NB4 (cell line): ENCODE data around the gene ZFAND3.

ENCODE experiments used
- DNase-seq: peaks from one replicate; pipeline ENCODE4 v3.0.0; 2010; ENCODE audit warnings: low read depth
- H3K4me3 ChIP-seq: one replicate; pipeline ENCODE4 v1.5.1; 2011; ENCODE audit warnings: mild to moderate bottlenecking, low read depth, low read length, moderate library complexity
- MYC ChIP-seq: IDR thresholded peaks from 2 replicates; pipeline ENCODE4 v1.6.1; 2011; ENCODE audit warnings: low read depth, low read length
- POLR2A ChIP-seq: IDR thresholded peaks from 2 replicates; pipeline ENCODE4 v1.6.1; 2011; ENCODE audit warnings: mild to moderate bottlenecking; ENCODE audit not compliant: insufficient read length; ENCODE audit errors: extremely low read depth
- TF ChIP-seq, protein P1 (sequence below): IDR thresholded peaks from one replicate; pipeline ENCODE4 v1.5.1; 2012; ENCODE audit warnings: low read depth, low read length
- TF ChIP-seq, protein P2 (sequence below): IDR thresholded peaks from 2 replicates; pipeline ENCODE4 v1.6.1; 2011; ENCODE audit warnings: low read depth, low read length

Gene ZFAND3

DNA sequence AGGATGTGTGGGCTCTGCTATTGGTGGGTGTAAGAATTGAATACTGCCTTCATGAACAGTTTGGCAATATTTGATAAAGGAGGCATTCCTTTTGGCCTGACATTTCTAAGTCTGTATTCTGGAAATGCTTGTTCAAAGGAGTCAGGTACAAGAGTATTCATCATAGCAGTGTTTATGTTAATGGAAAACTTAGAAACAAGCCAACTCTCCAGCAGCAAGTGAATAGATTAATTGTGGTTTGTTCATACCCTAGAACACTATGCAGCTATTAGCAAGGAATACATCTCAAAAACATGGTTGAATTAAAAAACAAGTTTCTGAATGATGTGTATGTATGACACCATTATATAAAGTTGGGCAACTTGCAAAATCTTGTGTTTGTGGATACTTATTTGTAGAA is 195.8 kb downstream of the ZFAND3 start:
- TF ChIP-seq MYC (no peak), POLR2A (no peak)
- TF ChIP-seq, protein P1, sequence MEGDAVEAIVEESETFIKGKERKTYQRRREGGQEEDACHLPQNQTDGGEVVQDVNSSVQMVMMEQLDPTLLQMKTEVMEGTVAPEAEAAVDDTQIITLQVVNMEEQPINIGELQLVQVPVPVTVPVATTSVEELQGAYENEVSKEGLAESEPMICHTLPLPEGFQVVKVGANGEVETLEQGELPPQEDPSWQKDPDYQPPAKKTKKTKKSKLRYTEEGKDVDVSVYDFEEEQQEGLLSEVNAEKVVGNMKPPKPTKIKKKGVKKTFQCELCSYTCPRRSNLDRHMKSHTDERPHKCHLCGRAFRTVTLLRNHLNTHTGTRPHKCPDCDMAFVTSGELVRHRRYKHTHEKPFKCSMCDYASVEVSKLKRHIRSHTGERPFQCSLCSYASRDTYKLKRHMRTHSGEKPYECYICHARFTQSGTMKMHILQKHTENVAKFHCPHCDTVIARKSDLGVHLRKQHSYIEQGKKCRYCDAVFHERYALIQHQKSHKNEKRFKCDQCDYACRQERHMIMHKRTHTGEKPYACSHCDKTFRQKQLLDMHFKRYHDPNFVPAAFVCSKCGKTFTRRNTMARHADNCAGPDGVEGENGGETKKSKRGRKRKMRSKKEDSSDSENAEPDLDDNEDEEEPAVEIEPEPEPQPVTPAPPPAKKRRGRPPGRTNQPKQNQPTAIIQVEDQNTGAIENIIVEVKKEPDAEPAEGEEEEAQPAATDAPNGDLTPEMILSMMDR: no peak
- TF ChIP-seq, protein P2, sequence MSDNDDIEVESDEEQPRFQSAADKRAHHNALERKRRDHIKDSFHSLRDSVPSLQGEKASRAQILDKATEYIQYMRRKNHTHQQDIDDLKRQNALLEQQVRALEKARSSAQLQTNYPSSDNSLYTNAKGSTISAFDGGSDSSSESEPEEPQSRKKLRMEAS: no peak

DNA sequence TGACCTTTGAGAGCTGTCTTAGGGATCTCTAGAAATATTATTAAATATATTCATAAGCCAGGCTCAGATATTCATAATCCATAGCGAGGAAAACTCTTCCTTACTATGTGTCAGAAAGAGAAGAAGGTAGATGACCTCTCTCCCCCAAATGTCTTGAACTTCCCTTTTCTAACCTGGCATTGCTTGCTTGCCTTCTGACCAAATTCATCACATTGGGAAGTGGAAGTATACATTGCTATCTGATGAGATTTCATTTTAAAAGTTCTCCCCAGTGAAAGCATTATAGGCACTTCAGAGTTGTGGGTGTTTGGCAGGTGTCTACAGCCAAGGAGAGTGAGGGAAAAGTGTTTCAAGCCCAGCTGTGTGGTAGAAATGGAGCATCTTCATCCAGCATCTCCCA is 197.3 kb downstream of the ZFAND3 start:
- TF ChIP-seq, protein P1: no peak
- no peak for TF ChIP-seq POLR2A
- TF ChIP-seq, protein P2: no peak
- TF ChIP-seq MYC: no peak
- peak; percentile 31 for DNase-seq
- H3K4me3 ChIP-seq: no peak overlapping the region

More for the DNA sequence above, 195.8 kb downstream of the ZFAND3 start:
- H3K4me3 ChIP-seq: no peak overlapping the region
- no peak for DNase-seq

DNA sequence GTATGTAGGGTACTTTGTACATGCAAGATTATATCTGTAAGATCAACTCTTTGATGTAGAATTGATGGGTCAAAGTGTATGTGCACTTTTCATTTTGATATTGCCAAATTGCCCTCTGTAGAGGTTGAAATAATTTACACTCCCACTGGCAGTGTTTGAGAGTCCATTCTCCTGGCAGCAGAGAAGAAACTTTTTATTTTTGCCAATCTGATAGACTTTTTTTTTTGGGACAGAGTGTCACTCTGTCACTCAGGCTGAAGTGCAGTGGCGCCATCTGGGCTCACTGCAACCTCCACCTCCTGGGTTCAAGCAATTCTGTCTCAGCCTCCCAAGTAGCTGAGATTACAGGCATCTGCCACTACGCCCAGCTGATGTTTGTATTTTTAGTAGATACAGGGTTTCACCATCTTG is 199.2 kb downstream of the ZFAND3 start:
- DNase-seq: no peak
- TF ChIP-seq, protein P1: no peak
- TF ChIP-seq, protein P2: no peak
- TF ChIP-seq POLR2A (no peak), MYC (no peak)
- no peak overlapping the region for H3K4me3 ChIP-seq

DNA sequence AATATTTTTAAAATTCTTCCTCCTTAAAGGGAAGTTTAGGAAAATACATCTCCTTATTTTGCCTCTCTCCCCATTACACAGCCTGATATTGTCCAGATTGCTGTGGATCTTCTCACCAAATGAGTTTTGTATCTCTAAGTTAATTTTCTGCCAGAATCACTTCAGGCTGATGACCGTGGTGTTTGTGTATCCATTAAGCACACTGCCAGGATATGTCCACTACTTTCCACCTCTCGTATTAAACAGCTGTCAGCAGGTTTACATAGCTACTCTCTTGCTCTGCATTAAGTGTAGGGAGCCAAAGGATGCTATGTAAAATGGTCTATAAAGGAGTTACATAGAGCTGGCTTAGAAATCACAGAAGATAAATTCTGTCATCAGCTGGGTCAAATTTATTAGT is 201.1 kb downstream of the ZFAND3 start:
- no peak for DNase-seq
- no peak for TF ChIP-seq MYC
- TF ChIP-seq, protein P1: no peak
- TF ChIP-seq, protein P2: no peak
- TF ChIP-seq POLR2A: no peak
- H3K4me3 ChIP-seq: no peak overlapping the region

DNA sequence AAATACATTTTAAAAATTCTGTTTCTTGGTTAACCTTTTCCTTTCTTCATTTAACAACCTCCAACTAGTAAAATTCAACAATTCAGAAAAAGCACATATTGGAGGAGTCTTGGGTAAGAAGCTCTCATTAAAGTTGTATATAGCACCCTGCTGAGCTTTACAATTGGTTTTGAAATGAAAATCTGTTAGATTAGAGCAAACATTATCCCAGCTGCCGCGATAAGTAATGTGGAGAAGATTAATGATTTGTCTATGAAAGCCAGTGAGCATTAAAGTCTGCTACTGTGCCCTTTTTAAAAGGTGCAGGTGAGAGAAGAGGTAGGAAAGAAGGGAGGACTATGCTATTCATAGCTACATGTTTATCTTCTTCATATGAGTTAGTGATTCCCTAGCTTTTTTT is 201.5 kb downstream of the ZFAND3 start:
- TF ChIP-seq POLR2A: no peak
- TF ChIP-seq, protein P1: no peak
- TF ChIP-seq, protein P2: no peak
- TF ChIP-seq MYC: no peak
- no peak overlapping the region for H3K4me3 ChIP-seq
- no peak for DNase-seq

DNA sequence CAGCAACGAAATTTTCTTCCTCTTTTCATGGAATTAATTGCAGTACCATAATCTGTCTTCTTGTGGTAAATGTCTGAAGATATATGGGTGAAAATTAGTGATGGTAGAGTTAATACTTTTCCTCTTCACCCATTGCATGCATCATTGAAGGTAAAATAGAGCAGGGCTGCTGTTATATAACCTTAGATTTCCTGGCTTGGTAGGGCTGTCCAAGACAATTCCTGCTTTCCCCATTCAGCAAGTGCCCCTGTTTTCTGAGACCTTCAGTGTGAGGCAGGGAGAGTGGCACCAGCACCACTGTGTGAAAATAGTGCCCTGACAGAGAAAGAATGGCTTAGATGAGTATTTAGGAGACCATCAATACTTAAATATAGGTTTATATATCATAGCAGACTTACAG is 202.0 kb downstream of the ZFAND3 start:
- H3K4me3 ChIP-seq: no peak overlapping the region
- no peak for DNase-seq
- no peak for TF ChIP-seq MYC
- TF ChIP-seq POLR2A: no peak
